AG04449 (cell line): ENCODE results near the gene VWF.

Experiments used
- CTCF ChIA-PET: fragments of 350-600 bp; formaldehyde crosslinking; extraction: SDS; loops from one replicate; lab custom pipeline; 2021; ENCODE audit warnings: antibody characterized with exemption; lab: Yijun Ruan, JAX
- POLR2A ChIA-PET: fragments of 400-600, 350-600 bp; formaldehyde crosslinking; extraction: SDS; loops from one replicate; lab custom pipeline; 2020; ENCODE audit warnings: antibody characterized with exemption, inconsistent platforms; lab: Yijun Ruan, JAX
- DNase-seq: peaks from one replicate; pipeline ENCODE4 v3.0.0-alpha.2; 2010; ENCODE audit warnings: low read depth, low spot score
- H3K4me3 ChIP-seq: 2 replicates; pipeline ENCODE4 v1.5.1; 2011; ENCODE audit warnings: low read depth, mild to moderate bottlenecking, control low read depth, low read length
- CTCF ChIP-seq: IDR thresholded peaks from one replicate; pipeline ENCODE4 v1.5.1; 2011; ENCODE audit warnings: mild to moderate bottlenecking, moderate library complexity, low read length, control low read depth, inconsistent platforms; ENCODE audit not compliant: insufficient read depth; ENCODE audit errors: missing control alignments

The VWF gene

DNA sequence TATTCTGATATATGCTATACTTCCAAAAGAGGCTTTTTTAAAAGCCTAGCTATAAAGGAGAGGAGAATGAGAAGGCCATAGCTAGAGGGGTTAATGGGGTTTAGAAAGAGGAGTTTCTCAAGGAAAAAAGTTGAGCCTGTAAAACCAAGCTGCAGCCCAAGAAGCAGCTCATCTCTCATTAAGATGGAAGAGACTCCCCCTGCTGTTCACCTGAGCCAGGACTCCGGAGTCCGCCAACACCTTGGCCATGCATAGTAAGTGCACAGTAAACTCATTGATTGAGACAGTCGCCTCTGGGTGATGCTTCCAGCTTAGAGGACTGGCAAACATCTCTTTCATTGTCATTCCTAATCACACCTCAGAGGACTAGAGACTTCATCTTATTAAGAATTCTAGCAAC, 225.6 kb downstream of the VWF start:
- no peak for TF ChIP-seq CTCF
- CTCF ChIA-PET = interaction anchor here (1.0 to 1.5 kb wide), 4 partner anchors 152 to 471 kb away, joined by 3 to 5 read pairs (median 4); no protein-coding TSS in a partner anchor
- POLR2A ChIA-PET = no interaction called here

More for the DNA sequence above, 225.6 kb downstream of the VWF start:
- DNase-seq = no peak
- H3K4me3 ChIP-seq = no peak overlapping the region
